GM19452 (cell line): ENCODE results near the gene GJD3.
"Not testable (repeated sequence)": the region's sequence is repeated elsewhere in the genome, so short reads cannot be mapped to it uniquely, and the experiment has no call there.

ENCODE experiments used
- ATAC-seq: cut with Tn5 transposase; IDR thresholded peaks from one replicate; pipeline ENCODE4 v1.9.1; 2021; ENCODE audit not compliant: unreplicated experiment

Gene GJD3

GRCh38 chr17:40369923-40370322 lies 5.4 kb upstream of the GJD3 start:
- no peak for ATAC-seq

DNA sequence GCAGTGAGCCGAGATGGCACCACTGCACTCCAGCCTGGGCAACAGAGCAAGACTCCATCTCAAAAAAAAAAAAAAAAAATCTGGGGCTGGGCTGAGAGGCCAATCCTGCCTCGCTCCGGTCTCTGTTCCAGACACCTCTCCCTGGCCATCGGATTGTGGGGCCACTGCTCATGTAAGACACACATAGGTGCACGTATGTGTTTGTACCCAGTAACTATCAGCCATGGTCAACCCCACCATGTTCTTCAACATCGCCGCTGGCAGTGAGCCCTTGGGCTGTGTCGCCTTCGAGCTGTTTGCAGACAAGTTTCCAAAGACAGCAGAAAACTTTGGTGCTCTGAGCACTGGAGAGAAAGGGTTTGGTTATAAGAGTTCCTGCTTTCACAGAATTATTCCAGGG lies 3.2 kb upstream of the GJD3 start:
- not testable (repeated sequence) for ATAC-seq

DNA sequence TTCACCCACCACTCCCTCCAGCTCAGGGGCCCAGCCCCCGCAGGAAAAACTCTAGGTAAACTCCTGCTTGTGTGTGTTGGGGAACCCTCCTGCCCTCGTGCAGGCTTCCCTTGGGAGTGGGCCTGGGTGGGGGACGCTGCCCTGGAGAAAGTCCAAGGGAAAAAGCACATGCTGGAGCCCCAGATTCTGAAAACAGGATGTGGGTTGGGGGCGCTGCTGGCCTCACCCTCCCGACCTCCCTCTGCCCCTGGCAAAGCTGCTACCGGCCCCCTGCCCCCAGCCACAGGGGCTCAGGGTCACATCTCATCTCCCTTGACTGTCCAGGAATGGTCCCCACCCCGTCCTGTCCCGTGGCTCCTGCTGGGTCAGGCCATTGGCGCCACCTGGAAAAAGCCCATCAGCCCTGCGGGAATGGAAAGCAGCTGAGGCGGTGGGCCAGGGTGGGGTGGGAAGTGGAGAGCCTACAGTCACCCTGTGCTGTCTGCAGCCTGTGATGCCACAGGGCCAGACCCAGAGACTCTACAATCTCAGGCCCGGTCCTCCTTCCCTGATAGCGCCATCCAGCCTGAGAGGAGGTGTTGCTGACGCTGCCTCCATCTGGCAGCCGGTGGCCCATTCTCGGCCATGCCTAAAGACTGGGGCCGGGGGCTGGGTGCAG lies 2.5 kb upstream of the GJD3 start:
- ATAC-seq = no peak

DNA sequence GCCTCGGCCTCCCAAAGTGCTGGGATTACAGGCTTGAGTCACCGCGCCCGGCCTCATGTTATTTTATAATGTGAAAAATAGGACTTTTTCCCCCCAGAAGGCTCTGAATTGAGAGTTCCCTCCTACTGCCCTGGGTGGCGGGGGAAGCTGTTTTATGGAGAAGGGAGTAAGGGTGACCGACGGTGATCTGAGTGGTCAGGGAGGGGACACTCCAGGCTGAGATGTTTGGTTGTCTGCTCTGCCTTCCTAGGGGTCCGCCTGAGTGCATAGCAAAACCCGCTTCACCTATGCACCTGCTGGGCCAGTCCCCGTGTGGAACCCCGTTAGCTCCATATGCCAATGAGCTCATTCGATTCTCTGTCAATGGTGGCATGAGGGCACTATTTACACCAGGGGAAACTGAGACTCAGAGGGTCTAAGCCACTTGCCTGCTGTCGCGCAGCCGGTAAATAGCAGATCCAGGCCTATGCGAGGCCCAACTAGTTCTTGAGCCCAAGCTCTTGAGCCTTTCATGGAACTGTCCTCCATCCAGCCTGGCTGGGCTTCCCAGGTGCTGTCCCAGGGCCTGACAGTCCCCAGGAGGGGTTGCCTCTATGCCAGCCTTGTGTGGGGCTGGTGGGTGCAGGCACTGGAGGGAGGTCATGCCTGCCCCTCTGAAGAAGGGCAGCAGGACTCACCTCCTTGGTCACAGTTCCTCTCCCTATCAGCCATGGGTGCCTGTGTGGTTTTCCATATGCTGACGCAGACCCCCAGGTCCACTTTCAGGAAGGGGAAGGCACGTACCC lies 1.7 kb upstream of the GJD3 start:
- no peak for ATAC-seq

- ATAC-seq = no peak
Measured at GRCh38 chr17:40364906-40365305, 369 bp upstream of the GJD3 start.

DNA sequence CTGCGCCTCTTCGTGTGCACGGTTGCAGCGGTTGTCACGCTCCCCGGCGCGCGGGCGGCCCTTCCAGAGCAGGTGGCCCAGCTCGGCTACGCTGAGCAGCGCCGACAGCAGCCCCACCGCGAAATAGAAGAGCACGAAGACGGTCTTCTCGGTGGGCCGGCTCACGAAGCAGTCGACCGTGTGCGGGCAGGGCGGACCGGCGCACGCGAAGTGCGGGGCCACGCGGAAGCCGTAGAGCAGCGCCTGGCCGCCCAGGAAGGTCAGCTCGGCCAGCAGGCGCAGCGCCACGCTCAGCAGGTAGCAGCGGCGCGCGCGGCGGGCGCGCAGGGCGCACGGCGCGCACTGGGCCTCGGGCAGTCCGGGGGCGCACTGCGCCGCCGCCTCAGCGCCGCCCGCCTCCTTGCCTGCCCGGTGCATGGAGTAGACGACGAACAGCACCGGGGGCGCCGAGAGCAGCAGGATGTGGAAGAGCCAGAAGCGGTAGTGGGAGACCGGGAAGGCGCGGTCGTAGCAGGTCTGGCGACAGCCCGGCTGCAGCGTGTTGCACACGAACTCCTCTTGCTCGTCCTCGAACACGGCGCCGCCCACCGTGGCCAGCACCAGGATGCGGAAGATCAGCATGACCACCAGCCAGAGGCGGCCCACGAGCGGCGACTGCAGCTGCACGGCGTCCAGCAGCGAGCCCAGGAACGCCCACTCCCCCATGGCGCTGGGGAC lies 1.3 kb downstream of the GJD3 start:
- ATAC-seq = no peak

- no peak for ATAC-seq
Measured at GRCh38 chr17:40362696-40363110, 1.8 kb downstream of the GJD3 start.

GRCh38 chr17:40361925-40362695 lies 2.4 kb downstream of the GJD3 start:
- no peak for ATAC-seq

DNA sequence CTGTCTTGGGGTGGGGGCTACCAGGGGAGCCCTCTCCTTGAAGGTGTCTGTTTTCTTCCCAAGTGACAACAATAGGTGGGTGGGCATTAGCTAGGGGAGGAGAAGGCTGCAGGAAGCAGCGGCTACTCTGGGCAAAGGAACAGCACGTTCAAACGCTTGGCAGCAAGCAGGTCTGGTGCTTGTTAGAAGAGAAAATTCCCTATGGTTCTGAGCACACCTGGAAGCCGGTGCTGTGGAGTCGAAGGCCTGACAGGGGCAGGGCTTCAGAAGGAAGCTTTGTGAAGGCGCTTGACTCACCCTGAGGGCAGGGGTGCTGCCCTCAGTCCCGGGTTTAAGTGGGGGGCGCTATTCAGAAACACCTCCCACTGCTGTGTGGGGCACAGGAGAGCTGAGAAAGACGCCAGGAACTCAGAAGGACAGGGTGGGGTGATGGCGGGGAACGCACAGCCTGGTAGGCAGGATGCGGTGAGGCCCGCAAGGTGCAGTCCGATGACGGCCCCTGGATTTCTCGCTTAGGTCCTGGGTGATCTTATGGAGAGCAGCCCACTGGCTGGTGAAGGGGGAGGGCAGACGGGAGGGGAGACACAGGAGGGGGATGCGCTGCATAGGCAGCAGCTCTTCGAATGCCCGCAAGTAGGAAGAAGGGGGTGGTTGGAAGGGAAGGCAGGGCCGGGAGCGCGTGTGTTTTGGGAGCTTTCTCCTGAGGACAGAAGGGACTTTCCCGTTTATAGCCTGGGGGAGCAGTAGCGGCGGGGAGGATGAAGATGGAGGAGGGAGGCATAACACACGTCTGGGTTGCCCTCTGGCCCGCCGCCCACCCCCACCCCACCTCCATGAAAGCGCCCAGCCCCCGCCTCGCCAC lies 3.2 kb downstream of the GJD3 start:
- ATAC-seq = no peak

DNA sequence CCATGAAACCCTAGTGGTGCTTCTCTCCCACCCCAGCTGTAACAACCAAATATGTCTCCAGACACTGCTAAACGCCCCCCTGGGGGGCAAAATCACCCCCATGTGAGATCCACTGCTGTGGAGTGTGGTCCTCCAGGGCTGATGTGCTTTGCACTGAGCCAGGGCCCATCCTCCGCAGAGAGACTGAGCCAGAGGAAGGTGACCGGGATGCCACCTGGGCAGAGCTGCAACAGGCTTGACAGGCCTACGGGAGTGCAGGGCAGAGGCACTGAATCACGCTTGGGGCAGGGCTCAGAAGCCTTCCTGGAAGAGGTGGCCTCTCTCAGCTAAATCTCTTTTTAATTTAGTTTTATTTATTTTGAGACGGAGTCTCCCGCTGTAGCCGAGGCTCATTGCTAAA lies 4.4 kb downstream of the GJD3 start:
- no peak for ATAC-seq

GRCh38 chr17:40358323-40359038 lies 6.1 kb downstream of the GJD3 start:
- ATAC-seq = no peak

DNA sequence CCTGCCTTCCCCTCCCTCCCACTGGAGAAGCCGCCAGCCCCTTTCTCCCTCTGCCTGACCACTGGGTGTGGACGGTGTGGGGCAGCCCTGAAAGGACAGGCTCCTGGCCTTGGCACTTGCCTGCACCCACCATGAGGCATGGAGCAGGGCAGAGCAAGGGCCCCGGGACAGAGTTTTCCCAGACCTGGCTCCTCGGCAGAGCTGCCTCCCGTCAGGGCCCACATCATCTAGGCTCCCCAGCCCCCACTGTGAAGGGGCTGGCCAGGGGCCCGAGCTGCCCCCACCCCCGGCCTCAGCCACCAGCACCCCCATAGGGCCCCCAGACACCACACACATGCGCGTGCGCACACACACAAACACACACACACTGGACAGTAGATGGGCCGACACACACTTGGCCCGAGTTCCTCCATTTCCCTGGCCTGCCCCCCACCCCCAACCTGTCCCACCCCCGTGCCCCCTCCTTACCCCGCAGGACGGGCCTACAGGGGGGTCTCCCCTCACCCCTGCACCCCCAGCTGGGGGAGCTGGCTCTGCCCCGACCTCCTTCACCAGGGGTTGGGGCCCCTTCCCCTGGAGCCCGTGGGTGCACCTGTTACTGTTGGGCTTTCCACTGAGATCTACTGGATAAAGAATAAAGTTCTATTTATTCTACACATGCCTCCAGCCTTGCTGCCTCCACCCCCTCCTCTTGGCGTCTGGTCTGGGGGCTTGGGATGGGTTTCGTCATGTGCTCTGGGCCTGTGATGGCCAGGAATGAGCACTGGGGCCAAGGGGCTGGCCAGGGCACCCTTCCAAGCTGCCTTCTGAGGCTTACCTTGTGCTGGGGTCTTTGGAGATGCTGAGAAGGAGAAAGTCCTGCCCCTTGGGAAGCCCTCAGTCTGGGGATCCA lies 7.3 kb downstream of the GJD3 start:
- no peak for ATAC-seq

- no peak for ATAC-seq
Measured at GRCh38 chr17:40355804-40356758, 8.5 kb downstream of the GJD3 start.

GRCh38 chr17:40355123-40355803 lies 9.3 kb downstream of the GJD3 start:
- no peak for ATAC-seq

DNA sequence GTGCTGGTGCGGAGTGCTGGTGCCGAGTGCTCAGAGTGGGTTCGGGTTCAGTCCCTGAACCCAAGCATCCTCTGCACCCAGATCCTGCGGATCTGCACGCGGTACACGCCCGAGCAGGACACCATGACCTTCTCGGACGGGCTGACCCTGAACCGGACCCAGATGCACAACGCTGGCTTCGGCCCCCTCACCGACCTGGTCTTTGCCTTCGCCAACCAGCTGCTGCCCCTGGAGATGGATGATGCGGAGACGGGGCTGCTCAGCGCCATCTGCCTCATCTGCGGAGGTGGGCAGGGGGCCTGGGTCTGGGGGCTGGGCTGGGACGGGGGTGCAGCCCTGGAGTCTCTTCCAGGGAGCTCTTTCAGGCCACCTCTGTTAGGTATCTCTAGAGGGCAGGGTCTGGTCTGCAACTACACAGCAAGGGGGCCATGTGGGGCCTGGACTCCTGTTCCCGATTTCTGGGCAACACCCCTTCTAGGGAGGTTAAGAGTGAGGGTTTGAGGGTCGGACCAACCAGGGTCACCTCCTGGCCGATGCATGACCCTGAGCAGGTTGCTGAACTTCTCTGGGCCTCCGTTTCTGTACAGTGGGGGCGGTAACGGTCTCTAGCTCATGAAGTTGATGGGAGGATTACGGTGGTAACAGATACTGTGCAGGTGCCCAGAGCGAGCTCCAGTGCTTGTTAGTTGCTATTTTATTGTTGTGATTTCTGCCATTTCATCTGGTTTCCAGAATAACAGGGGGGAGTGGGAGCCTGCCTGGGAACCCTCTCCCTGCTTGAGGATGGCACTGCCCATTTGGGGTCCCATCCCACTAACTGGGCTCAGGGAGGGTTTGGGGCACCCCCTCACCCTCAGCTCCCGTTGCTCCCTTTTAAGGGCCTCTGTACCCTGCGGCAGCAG lies 10.1 kb downstream of the GJD3 start:
- no peak for ATAC-seq
